ENCODE data around the gene ATP5F1A.
"Not testable (repeated sequence)": the region's sequence is repeated elsewhere in the genome, so short reads cannot be mapped to it uniquely, and the experiment has no call there.

Gene ATP5F1A

DNA sequence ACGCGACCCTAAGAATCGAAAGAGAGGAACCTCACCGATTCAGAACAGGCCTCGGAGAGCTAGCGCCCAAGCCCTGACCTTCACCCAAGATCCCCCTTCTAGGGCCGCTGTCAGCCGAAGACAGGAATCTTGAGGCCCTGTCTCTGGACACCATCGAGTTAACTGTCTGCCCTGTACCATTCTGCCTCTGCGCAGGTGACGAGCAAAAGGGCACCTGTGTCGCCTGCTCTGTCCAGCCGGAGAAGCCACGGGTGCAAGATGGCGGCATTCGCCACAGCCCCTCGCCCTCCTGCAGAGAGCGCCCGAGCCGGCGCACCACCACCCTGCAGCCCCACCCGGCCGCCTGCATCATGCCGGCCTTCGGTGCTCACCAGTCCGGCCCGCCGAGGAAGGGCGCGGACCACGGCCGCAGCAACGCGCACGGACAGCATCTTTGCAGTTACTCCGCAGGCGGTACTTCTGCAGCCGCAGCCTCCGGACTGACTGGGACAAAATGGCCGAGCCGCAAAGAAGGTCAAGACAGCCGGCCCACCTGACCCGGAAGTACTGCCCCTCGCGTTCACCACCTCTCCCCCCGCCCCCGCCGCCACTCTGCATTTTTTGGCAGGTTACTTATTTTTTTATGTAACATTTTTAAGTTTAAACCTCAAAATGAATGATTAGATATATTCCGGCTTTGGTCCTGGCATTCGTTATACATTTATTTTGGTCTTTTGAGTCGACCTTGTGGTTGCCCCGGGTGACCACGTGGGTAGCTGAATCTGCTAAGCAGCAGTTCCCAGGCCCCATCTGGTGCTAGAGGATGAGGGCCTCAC is at the start of gene ATP5F1A:
ATP5F1A (minus strand) TSS at position 496 of the 815 bp plus-strand sequence; CDS start at position 431, 65 bp downstream.
- DNase-seq: peak; percentile 87 to 90

DNA sequence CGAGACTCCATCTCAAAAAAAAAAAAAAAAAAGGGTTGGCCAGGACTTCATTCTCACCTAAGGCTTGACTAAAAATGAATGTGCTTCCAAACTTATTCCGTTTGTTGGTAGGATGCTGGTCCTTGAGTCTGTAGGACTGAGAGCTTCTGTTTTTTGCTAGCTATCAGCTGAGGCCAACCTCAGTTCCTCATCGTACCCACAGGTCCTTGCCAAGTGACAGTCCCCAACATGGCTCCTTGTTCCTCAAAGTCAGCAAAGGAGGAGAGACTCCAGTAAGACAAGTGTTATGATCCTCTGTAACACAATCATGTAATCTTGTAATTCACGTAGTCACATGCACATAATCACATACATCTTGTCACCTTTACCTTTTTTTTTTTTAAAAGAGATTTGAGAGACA is 43.1 kb upstream of the ATP5F1A start:
- no peak for DNase-seq

DNA sequence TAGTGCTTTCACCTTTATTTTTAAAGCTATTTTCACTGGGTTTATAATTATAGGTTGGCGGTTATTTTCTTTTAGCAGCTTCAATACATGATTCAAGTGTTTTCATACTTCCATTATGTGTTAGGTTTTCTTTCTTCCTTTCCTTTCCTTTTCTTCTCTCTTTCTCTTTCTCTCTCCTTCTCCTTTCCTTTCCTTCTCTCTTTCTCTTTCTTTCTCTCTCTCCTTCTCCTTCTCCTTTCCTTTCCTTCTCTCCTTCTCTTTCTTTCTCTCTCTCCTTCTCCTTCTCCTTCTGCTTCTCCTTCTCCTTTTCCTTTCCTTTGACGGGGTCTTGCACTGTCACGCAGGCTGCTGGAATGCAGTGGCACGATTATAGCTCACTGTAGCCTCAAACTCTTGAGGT is 42.1 kb upstream of the ATP5F1A start:
- no peak for DNase-seq

DNA sequence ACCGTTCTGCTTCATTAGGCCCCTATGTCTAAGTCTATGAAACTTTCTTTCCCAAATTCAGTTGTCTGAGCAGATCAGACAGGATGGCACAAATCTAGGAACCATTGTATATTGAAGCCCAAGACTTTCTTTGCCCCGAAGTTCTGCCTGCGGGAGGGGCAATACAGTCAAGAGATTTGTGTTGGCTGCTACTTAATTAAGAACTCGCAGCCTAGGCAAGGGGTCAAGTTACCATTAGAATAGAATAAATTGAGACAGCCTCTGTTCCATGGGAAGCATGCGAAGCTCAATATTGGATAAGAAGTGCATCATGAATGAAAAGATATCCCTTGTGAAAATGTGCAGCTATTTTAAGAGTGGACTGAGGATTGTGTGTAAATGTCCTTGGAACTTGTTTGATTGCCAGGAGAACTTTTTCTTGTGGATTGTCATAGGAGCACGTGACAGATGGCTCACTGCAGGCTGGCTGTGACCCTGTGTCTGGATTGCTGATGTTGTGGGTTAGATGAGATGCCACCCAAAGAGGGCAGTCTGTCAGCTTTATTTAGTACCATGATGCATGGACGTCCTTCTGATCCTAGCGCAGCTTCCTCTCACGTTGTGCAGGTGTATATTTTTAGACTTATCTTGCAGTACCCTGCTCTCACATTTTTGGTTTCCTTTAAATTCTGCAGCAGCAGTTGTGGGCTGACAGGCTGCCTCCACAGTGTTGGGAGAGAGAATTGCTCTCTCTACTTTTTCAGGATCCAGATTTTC is 37.0 kb upstream of the ATP5F1A start:
- DNase-seq: no peak

DNA sequence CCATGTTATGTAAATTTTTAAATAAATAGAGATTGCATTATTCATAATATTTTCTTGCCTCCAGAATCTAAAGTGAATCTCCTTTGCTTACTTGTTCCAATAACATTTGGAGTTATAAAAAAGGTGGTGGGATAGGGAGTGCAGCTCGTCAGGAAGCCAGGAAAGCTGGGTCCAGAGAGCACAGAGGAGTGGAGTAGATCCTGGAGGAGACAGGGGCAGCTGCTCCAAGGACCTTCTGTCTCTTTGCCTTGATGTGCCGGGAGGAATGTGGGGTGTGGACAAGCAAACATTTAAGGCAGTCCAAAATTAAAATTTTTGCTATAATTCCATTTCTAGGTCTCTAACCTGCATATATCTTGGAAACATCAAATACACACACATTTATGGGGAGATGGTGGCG is 35.4 kb upstream of the ATP5F1A start:
- DNase-seq: no peak

DNA sequence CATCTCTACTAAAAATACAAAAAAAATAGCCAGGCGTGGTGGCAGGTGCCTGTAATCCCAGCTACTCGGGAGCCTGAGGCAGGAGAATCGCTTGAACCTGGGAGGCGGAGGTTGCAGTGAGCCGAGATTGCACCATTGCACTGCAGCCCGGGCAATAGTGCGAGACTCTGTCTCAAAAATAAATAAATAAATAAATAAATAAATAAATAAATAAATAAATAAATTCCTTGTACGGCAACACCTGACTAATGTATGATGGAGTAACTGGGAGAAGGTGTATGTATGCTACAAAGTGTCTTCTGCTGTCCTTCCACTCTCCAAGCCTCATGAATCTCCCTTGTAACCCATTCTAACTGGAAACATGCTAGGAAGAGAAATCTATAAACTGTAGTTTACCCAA is 32.5 kb upstream of the ATP5F1A start:
- not testable (repeated sequence) for DNase-seq

DNA sequence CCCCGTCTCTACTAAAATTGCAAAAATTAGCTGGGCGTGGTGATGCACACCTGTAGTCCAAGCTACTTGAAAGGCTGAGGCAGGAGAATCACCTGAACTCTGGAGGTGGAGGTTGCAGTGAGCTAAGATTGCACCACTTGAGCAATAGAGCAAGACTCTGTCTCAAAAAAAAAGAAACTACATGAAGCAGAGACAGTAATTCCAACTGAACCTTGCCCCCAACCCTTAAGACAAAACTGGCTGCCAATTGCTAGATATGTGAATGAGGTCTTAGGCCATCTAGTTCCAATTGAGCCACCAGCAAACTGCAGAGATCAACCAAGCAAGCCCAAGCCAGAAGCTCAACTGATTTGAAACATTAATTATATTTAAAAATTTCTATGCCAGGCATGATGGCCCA is 32.0 kb upstream of the ATP5F1A start:
- DNase-seq: no peak

DNA sequence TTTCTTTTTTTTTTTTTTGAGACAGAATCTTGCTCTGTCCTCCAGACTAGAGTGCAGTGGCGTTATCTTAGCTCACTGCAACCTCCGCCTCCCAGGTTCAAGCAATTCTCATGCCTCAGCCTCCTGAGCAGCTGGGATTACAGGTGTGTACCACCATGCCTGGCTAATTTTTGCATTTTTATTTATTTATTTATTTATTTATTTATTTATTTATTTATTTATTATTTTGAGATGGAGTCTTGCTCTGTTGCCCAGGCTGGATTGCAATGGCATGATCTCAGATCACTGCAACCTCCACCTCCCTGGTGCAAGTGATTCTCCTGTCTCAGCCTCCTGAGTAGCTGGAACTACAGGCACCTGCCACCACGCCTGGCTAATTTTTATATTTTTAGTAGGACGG is 28.5 kb upstream of the ATP5F1A start:
- DNase-seq: not testable (repeated sequence)

DNA sequence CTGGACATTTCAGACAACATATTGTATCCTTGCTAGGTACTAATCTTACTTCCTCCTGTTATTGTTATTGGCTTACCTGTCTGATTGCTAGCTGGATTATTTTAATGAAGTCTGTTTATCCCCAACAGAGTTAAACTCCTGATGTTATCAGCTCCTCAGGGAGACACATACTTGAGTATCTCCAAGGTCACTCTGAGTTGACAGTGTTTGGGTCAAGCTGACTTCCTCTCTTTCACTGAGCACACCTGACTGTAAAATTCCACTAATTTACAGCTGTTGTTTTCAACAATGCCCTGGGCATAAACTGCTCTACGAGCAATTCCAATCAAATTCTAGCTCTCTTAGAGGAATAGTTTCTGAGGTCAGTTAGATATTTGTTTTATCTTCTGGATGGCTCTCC is 15.7 kb upstream of the ATP5F1A start:
- DNase-seq: no peak

DNA sequence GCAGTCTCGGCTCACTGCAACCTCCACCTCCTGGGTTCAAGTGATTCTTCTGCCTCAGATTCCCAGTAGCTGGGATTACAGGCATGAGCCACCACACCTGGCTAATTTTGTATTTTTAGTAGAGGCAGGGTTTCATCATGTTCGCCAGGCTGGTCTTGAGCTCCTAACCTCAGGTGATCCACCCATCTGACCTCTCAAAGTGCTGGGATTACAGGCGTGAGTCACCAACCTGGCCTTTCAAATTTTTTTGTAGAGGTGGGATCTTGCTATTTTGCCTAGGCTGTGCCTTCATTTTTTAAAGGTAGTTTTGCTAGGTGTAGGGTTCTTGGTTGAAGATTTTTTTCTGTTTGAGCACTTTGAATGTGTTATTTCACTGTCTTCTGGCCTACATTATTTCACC is 12.3 kb upstream of the ATP5F1A start:
- DNase-seq: no peak

DNA sequence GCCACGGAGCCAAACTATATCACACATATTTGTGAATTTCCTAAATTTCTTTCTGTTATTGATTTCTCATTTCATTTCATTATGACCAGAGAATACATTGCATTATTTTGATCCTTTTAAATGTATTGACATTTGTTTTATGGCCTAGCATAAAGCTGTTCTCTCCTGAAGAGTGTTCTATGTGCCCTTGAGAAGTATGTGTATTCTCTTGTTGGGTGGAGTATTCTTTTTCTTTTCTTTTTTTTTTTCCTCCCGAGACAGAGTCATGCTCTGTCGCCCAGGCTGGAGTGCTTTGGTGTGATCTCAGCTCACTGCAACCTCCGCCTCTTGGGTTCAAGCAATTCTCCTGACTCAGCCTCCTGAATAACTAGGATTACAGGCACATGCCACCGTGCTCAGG is 11.3 kb upstream of the ATP5F1A start:
- DNase-seq: no peak

DNA sequence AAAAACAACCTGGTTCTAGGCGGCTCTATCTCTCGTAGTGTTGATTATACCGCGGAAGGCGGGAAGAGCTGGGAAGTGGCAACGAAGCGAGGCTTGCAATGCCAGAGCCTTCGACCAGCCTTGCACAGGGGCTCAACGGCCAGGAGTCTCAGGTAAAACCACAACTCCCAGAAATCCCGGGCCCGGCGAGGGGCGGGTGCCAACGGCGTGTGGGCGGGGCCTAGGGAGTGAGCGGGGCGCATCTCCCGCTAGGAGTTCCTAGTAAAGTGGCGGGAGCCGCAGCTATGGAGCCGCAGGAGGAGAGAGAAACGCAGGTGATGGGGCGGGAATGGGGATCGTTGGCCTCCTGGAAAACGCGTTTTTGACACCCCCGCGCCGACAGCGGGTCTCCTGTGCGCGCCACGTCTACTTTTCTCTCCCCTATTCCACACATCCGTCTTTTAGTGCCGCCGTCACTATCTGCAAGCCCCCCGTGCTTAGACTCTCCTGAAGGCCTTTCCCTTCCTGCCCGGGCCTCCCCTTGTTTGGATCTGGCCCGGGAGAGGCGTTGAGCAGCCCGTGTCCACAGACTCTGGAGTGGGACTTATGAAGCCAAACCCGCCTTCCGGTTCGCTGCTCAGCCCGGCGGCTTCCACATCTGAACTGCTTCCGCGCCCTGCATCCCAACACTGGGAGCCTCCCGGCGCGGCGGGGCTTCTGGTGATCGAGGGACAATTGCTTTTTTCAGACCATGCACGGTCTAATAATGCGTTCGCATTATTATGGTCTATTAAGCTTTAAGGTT is 6.2 kb upstream of the ATP5F1A start, which contains the start of gene HAUS1:
HAUS1 (plus strand) TSS at position 258 of the 784 bp plus-strand sequence; CDS start at position 285, 27 bp downstream.
- DNase-seq: peak; percentile 92 to 94

DNA sequence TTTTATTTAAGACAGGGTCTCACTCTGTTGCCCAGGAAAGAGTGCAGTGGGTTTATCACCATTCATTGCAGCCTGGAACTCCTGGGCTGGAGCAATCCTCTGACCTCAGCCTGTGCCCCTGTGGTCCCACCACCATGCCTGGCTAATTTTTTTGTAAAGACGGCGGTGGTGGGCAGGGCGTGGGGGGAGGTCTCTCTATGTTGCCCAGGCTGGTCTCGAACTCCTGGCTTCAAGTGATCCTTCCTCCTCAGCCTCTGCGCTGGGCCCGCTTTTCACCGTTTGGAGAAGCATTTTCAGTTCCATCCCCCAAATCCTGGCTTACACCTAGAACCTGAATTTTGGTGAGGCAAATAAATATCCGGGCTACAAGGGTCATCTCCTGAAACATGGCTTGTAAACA is 1.4 kb upstream of the ATP5F1A start:
- DNase-seq: no peak

DNA sequence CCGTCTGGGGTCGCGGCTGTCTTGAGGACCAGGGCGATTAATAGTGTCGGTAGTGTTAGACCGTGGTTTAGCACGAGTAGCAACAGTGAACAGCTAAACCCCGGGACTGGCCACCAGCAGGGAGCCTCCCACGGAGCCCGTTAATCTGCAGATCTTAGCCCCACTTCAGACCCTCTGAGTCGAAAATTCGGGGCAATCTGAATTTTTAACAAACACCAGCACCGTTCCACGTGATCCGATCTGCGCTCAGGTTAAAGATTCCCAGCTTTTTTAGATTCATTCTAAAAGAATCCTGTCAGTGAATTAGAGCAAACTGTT is 479 bp upstream of the ATP5F1A start:
- no peak for DNase-seq

DNA sequence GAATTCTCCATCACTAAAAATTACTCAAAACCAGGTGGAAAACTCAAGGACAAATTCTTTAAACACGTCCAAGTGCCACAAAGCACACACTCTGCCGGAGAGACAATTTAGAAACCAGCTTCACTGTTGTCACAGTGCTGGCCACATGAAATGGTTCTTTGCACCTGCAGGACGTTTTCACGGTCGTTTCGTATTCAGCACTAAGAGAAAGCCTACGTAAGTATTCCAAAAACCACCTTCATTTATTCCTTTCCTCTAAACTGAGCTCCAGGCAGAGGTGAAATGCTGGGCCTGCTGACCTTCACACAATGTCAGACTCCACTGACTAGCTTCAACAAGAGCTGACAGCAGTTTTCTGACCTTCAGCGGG is 680 bp downstream of the ATP5F1A start:
- DNase-seq: no peak

DNA sequence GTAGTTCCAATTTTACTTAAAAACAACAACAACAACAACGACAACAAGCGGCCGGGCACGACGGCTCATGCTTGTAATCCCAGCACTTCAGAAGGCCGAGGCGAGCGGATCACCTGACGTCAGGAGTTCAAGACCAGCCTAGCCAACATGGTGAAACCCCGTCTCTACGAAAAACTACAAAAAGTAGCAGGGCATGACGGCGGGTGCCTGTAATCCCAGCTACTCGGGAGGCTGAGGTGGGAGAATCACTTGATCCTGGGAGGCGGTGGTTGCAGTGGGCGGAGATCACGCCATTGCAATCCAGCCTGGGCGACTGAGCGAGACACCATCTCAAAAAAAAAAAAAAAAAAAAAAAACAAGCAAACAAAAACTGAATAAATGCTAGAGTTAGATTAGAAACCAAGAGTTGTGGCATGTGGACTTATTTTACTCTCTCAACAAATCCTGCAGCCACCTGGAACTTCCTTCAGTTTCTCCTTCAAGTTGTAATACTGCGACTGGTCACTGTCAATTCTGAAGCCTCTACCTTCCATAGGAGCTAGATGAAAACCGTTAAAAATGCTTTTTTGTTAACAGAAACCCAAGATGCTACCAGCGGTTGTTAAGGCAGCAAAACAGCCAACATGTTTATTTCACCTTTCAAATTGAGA is 1.3 kb downstream of the ATP5F1A start:
- DNase-seq: peak in 1 of 2 experiments; percentile 39

DNA sequence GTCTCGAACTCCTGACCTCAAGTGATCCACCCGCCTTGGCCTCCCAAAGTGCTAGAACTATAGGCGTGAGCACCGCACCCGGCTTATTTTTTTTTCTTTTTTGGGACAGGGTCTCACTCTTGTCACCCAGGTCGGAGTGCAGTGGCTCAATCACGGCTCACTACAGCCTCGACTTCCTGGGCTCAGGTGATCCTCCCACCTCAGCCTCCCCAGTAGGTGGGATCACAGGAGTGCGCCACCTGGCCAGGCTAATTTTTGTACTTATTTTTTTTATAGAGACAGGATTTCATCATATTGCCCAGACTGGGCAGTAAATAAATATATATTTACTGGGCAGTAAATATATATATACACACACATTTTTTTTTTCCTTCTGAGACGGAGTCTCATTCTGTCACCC is 2.6 kb downstream of the ATP5F1A start:
- DNase-seq: no peak

DNA sequence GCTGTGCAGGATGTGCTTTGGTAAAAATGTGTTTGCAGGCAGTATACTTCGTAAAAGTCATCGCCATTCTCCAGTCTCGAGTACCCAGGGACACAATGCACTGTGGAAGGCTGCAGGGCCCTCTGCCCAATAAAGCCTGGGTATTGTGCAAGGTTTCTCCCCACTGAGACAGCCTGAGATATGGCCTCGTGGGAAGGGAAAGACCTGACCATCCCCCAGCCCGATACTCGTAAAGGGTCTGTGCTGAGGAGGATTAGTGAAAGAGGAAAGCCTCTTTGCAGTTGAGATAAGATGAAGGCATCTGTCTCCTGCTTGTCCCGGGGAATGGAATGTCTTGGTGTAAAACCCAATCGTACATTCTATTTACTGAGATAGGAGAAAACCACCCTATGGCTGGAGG is 9.6 kb downstream of the ATP5F1A start:
- DNase-seq: peak in 1 of 2 experiments; percentile 14

DNA sequence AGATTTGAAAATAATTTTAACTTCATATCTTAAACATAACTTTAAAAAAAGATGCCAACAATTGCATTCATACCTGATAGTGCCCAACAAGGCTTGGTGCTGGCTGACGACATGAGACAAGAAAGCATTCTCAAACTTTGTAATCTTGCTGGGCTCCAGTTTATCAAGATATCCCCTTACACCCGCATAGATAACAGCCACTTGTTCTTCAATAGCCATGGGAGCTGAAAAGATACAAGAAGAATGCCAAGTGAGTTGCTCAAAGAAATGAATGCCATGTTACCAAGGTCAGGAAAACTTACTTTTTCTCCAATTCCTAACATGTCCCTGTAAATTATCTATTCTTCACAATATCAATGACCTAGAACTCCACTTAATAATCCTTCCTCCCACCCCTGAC is 13.7 kb downstream of the ATP5F1A start:
- DNase-seq: no peak

DNA sequence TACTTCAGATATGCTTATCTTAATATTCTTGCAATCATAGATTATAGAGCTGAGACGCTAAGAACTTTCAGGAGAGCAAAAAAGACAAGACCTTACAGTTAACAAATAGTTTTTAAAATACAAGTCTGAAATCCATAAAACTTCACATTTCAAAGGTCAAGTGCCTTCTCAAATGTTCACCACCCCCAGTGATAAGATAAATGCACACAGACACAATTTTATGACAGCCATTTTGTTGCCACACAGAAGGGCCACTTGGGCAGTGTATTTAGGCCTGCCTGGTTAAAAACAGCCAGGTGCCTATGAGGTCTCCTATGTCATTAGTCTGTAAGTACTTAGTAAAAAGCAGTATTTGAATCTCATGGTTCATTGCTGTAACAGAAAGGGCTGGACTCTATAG is 17.9 kb downstream of the ATP5F1A start:
- no peak for DNase-seq

DNA sequence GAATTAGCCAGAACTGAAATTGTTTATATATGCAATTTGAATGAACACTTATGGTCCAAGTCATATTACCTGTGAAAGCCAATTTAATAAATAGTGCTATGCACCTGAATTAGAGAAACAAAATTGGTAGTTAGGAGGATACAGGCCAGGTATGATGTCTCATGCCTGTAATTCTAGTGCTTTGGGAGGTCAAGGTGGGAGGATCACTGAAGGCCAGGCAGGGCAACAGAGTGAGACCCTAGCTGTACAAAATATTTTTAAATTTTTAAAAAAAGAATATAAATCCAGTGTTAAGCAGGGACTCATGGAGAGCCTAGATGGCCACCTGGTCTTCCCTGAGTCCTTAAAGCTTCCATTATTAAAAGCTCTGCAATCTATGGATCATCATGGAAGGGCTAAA is 18.8 kb downstream of the ATP5F1A start:
- DNase-seq: no peak

DNA sequence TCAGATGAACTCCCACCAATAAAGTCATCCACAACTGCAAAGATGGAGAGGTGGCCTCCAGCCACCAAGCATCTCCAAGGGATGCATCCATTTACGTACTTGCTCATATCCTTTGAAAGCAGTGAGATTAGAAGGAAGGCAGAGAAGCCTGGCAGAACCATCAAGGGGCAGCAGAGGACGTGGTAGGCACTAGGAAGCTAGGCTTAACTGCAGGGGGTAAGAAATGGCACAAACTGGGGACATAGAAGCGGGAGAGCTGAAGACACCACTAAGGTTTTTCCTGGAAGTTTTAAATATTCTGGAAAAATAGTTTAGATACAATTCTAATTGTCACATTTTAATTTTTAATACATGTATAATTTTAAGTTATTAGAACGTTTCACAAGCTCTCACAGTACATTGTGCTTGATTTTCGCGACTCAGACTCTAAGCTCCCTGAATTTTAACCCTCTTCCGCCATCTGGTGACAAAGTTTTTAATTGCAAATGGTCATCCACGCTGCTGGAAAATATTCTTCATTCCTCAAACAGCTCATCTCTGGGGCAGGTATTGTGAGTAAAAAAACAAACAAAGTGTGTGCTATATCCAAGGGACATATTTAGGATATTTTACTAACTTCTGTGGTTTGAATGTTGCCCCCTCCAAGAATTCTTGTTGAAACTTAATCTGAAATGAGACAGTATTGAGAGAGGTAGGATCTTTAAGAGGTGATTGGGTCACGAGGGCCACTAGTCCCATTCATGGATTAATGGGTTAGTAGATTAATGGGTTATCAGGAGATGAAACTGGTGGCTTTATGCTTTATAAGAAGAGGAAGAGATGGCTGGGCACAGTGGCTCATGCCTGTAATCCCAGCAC is 24.4 kb downstream of the ATP5F1A start:
- peak; percentile 59 to 66 for DNase-seq
